Transverse colon (tissue), 4 donors: ENCODE measurements around the gene DNAH3.

Experiments
- POLR2AphosphoS5 ChIP-seq, 3 donors: sonication (generic); formaldehyde crosslinking; IDR thresholded peaks; one replicate each; pipeline ENCODE4 v1.6.1; 2016; ENCODE audit warnings: antibody characterized with exemption in 3 of 3
- TF ChIP-seq, protein P1 (sequence below), 5 experiments: fragments of 200-600 bp in 3 of 5; fragments of 450-650 bp in 2 of 5; sonication (generic) in 3 of 5; IDR thresholded peaks; 1 replicate in 2 of 5; 2 replicates in 3 of 5; pipeline ENCODE4 v1.5.1; 2016 to 2017; ENCODE audit warnings: antibody characterized with exemption in 5 of 5, inconsistent platforms in 3 of 5, mild to moderate bottlenecking in 2 of 5, moderate library complexity in 1 of 5

DNA sequence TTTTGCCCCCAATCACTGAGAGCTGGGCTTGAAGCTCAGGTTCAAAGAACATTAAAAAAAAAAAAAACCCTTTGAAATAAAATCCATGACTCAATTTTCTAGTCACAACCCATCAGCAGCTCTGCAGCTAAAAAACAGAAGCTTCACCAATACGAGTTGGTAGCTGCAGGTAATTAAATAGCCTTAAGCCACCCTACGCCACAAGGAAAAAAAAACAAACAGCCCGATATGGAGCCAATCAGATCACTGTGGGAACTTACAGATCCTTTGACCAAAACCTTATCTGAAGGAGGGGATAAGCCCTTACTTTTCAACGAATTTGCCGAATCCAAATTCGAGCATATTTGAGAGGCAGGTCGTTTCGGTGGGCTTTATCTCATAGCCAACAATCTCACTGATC lies 69.3 kb downstream of the DNAH3 start:
- TF ChIP-seq POLR2AphosphoS5 (IDR thresholded peaks at IDR 0.05) = no peak
- TF ChIP-seq, protein P1, sequence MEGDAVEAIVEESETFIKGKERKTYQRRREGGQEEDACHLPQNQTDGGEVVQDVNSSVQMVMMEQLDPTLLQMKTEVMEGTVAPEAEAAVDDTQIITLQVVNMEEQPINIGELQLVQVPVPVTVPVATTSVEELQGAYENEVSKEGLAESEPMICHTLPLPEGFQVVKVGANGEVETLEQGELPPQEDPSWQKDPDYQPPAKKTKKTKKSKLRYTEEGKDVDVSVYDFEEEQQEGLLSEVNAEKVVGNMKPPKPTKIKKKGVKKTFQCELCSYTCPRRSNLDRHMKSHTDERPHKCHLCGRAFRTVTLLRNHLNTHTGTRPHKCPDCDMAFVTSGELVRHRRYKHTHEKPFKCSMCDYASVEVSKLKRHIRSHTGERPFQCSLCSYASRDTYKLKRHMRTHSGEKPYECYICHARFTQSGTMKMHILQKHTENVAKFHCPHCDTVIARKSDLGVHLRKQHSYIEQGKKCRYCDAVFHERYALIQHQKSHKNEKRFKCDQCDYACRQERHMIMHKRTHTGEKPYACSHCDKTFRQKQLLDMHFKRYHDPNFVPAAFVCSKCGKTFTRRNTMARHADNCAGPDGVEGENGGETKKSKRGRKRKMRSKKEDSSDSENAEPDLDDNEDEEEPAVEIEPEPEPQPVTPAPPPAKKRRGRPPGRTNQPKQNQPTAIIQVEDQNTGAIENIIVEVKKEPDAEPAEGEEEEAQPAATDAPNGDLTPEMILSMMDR (IDR thresholded peaks at IDR 0.05) = no peak
